ENCODE measurements around the gene TCL1A. TPM values are rescaled to one million over a fixed set of nuclear protein-coding genes. Genes with fewer than 3 reads are reported as not detected.

TCL1A gene
- total and polyA plus RNA-seq, 9 of the 15 experiments (the other 6 are each of a cell fraction or from before 2014, with no cell fraction given): 0.10 to 0.11 TPM; not detected in 7

GRCh38 chr14:95686935-95687334 is 27.0 kb downstream of the TCL1A start (continued):
- TF ChIP-seq RFX7 (CRISPR knock-in tag; IDR thresholded peaks at IDR 0.05): no peak
- TF ChIP-seq ZNF232 (CRISPR knock-in tag; IDR thresholded peaks at IDR 0.05): no peak
- TF ChIP-seq, protein P1, sequence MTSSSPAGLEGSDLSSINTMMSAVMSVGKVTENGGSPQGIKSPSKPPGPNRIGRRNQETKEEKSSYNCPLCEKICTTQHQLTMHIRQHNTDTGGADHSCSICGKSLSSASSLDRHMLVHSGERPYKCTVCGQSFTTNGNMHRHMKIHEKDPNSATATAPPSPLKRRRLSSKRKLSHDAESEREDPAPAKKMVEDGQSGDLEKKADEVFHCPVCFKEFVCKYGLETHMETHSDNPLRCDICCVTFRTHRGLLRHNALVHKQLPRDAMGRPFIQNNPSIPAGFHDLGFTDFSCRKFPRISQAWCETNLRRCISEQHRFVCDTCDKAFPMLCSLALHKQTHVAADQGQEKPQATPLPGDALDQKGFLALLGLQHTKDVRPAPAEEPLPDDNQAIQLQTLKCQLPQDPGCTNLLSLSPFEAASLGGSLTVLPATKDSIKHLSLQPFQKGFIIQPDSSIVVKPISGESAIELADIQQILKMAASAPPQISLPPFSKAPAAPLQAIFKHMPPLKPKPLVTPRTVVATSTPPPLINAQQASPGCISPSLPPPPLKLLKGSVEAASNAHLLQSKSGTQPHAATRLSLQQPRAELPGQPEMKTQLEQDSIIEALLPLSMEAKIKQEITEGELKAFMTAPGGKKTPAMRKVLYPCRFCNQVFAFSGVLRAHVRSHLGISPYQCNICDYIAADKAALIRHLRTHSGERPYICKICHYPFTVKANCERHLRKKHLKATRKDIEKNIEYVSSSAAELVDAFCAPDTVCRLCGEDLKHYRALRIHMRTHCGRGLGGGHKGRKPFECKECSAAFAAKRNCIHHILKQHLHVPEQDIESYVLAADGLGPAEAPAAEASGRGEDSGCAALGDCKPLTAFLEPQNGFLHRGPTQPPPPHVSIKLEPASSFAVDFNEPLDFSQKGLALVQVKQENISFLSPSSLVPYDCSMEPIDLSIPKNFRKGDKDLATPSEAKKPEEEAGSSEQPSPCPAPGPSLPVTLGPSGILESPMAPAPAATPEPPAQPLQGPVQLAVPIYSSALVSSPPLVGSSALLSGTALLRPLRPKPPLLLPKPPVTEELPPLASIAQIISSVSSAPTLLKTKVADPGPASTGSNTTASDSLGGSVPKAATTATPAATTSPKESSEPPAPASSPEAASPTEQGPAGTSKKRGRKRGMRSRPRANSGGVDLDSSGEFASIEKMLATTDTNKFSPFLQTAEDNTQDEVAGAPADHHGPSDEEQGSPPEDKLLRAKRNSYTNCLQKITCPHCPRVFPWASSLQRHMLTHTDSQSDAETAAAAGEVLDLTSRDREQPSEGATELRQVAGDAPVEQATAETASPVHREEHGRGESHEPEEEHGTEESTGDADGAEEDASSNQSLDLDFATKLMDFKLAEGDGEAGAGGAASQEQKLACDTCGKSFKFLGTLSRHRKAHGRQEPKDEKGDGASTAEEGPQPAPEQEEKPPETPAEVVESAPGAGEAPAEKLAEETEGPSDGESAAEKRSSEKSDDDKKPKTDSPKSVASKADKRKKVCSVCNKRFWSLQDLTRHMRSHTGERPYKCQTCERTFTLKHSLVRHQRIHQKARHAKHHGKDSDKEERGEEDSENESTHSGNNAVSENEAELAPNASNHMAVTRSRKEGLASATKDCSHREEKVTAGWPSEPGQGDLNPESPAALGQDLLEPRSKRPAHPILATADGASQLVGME (CRISPR knock-in tag; IDR thresholded peaks at IDR 0.05): no peak
- TF ChIP-seq, protein P2, sequence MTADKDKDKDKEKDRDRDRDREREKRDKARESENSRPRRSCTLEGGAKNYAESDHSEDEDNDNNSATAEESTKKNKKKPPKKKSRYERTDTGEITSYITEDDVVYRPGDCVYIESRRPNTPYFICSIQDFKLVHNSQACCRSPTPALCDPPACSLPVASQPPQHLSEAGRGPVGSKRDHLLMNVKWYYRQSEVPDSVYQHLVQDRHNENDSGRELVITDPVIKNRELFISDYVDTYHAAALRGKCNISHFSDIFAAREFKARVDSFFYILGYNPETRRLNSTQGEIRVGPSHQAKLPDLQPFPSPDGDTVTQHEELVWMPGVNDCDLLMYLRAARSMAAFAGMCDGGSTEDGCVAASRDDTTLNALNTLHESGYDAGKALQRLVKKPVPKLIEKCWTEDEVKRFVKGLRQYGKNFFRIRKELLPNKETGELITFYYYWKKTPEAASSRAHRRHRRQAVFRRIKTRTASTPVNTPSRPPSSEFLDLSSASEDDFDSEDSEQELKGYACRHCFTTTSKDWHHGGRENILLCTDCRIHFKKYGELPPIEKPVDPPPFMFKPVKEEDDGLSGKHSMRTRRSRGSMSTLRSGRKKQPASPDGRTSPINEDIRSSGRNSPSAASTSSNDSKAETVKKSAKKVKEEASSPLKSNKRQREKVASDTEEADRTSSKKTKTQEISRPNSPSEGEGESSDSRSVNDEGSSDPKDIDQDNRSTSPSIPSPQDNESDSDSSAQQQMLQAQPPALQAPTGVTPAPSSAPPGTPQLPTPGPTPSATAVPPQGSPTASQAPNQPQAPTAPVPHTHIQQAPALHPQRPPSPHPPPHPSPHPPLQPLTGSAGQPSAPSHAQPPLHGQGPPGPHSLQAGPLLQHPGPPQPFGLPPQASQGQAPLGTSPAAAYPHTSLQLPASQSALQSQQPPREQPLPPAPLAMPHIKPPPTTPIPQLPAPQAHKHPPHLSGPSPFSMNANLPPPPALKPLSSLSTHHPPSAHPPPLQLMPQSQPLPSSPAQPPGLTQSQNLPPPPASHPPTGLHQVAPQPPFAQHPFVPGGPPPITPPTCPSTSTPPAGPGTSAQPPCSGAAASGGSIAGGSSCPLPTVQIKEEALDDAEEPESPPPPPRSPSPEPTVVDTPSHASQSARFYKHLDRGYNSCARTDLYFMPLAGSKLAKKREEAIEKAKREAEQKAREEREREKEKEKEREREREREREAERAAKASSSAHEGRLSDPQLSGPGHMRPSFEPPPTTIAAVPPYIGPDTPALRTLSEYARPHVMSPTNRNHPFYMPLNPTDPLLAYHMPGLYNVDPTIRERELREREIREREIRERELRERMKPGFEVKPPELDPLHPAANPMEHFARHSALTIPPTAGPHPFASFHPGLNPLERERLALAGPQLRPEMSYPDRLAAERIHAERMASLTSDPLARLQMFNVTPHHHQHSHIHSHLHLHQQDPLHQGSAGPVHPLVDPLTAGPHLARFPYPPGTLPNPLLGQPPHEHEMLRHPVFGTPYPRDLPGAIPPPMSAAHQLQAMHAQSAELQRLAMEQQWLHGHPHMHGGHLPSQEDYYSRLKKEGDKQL (CRISPR knock-in tag; IDR thresholded peaks at IDR 0.05; ENCODE audit: borderline replicate concordance): no peak
- TF ChIP-seq MNT (conservative IDR thresholded peaks at IDR 0.05): no peak
